ENCODE results near the gene SBDS. TPM values are rescaled to one million over a fixed set of nuclear protein-coding genes. Genes with fewer than 3 reads are reported as not detected.
"Not testable (repeated sequence)": the region's sequence is repeated elsewhere in the genome, so short reads cannot be mapped to it uniquely, and the experiment has no call there.

Gene SBDS
- total RNA-seq, 6 experiments from 2014 or later, result 50.5 to 63.1 (median 60.5) TPM

DNA sequence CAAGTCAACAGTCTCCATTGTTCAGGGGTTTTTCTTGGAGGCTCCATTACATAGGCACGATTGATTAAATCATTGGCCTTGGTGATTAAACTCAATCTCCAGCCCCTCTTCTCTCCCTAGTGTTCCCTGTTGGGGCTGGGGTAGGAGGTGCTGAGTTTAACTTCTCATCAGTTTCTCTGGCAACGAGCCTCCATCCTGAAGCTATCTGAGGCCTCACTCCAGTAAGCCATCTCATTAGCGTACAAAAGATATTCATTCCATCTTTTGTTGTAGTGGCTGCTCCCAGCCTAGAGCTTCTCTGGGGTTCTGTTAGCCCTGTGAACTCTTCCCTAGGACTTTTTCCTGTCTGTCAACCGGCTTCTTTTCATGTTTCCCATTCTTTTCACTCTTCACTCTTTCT, 12.9 kb upstream of the SBDS start:
- TF ChIP-seq, protein P1, sequence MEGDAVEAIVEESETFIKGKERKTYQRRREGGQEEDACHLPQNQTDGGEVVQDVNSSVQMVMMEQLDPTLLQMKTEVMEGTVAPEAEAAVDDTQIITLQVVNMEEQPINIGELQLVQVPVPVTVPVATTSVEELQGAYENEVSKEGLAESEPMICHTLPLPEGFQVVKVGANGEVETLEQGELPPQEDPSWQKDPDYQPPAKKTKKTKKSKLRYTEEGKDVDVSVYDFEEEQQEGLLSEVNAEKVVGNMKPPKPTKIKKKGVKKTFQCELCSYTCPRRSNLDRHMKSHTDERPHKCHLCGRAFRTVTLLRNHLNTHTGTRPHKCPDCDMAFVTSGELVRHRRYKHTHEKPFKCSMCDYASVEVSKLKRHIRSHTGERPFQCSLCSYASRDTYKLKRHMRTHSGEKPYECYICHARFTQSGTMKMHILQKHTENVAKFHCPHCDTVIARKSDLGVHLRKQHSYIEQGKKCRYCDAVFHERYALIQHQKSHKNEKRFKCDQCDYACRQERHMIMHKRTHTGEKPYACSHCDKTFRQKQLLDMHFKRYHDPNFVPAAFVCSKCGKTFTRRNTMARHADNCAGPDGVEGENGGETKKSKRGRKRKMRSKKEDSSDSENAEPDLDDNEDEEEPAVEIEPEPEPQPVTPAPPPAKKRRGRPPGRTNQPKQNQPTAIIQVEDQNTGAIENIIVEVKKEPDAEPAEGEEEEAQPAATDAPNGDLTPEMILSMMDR (IDR thresholded peaks at IDR 0.05), result no peak
- TF ChIP-seq POLR2A (IDR thresholded peaks at IDR 0.05), result no peak
- 100% methylated on average over 2 of the region's 4 CpGs for WGBS (ENCODE audit: insufficient coverage, low coverage, low lambda C conversion rate, missing lambda C conversion rate)
- no peaks in the 10 kb centered on the region for H3K27me3 ChIP-seq
- H3K27ac ChIP-seq, result no peak overlapping the region
- H3K4me1 ChIP-seq, result no peaks in the 10 kb centered on the region
- peaks cover 0 to 36% (median 7%) of the 10 kb centered on the region in 4 donors for H3K36me3 ChIP-seq
- ATAC-seq (no peak), DNase-seq (no peak)
- intact Hi-C loops (cut with DNase I), result no loop called here
- H3K9me3 ChIP-seq, result no peaks in the 10 kb centered on the region
- H3K4me3 ChIP-seq, result no peak overlapping the region

DNA sequence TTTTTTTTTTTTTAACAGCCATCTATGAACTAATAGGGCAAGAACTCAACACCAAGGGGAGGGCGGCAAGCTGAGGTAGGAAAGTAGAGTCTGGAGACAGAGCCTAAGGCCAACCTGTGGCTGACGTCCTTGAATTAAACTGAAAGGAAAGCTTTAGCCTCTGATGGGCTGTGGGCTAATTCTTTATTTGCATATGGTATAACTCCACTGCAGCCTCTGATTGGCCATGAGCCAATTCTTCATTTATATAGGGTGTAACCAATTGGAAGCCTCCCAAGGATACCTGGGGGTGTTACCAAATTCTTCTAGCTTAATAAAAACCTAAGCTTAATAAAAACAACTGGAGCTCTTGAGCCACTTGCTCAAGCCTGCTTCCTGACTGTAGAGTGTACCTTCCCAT, 11.6 kb upstream of the SBDS start:
- intact Hi-C loops (cut with DNase I), result no loop called here
- no peaks in the 10 kb centered on the region for H3K9me3 ChIP-seq
- peaks cover 0 to 31% (median 6%) of the 10 kb centered on the region in 4 donors for H3K36me3 ChIP-seq
- no peaks in the 10 kb centered on the region for H3K27me3 ChIP-seq
- ATAC-seq (no peak), DNase-seq (no peak)
- H3K4me1 ChIP-seq, result no peaks in the 10 kb centered on the region
- TF ChIP-seq, protein P1 (IDR thresholded peaks at IDR 0.05), result no peak
- no peak for TF ChIP-seq POLR2A (IDR thresholded peaks at IDR 0.05)
- no peak overlapping the region for H3K27ac ChIP-seq
- H3K4me3 ChIP-seq, result no peak overlapping the region
- WGBS (ENCODE audit: insufficient coverage, low coverage, low lambda C conversion rate, missing lambda C conversion rate), result 94% methylated on average over 2 of the region's 2 CpGs

DNA sequence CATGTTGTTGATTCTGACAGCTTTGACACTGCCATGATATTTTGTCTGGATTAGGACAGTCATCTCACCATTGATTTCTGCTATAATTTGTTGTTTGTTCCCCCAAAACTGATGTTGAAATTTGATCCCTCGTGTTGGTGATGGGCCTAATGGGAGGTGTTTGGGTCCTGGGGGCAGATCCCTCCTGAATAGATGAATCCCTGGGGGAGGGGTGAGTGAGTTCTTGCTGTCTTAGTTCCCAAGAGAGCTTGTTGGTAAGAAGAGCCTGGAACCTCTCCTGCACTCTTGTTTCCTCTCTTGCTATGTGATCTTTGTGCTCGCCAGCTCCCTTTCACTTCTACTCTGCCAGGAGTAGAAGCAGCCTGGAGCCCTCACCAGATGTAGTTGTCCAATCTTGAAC, 8.8 kb upstream of the SBDS start:
- H3K27me3 ChIP-seq; DNase-seq; H3K27ac ChIP-seq; H3K36me3 ChIP-seq; H3K9me3 ChIP-seq; H3K4me3 ChIP-seq; H3K4me1 ChIP-seq; ATAC-seq; intact Hi-C loops (cut with DNase I): not testable (repeated sequence)
- WGBS (ENCODE audit: insufficient coverage, low coverage, low lambda C conversion rate, missing lambda C conversion rate), result 89% methylated on average over 2 of the region's 2 CpGs

DNA sequence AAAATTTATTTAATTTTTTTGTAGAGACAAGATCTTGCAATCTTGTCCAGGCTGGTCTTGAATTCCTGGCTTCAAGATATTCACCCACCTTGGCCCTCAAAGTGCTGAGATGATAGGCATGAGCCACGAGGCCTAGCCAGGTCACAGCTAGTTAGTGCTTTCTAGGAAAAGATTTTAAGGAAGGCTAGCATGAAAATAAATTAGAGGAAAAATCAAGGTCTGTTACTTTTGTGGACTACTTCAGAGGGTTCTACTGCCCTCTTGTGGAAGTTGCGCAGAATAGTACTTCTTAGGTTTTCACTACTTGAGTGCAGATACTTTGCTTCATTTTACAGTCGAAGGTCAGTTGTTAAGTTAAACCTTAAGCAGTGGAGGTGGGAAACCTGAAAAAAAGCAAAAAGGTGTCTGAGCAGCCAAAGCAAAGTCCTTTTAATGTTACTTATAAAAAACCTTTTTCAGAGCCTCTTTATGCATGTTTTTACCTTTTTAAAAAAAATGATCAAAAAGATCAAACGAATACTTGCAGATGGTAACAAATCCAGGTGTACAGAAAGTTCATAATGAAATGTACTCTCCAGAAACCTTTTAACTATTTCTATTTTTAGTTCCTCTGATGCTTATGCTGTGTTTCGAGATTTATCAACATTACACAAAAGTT, 5.3 kb upstream of the SBDS start:
- H3K27ac ChIP-seq; intact Hi-C loops (cut with DNase I); H3K36me3 ChIP-seq; H3K9me3 ChIP-seq; H3K4me3 ChIP-seq; H3K4me1 ChIP-seq; DNase-seq; H3K27me3 ChIP-seq: not testable (repeated sequence)
- WGBS (ENCODE audit: insufficient coverage, low coverage, low lambda C conversion rate, missing lambda C conversion rate), result 33% methylated on average over 4 of the region's 5 CpGs
- peak in 3 of 4 donors; percentile 19 to 24 (median 20) for ATAC-seq
- TF ChIP-seq, protein P1 (IDR thresholded peaks at IDR 0.05), result peak; percentile 10 to 47 (median 42)

DNA sequence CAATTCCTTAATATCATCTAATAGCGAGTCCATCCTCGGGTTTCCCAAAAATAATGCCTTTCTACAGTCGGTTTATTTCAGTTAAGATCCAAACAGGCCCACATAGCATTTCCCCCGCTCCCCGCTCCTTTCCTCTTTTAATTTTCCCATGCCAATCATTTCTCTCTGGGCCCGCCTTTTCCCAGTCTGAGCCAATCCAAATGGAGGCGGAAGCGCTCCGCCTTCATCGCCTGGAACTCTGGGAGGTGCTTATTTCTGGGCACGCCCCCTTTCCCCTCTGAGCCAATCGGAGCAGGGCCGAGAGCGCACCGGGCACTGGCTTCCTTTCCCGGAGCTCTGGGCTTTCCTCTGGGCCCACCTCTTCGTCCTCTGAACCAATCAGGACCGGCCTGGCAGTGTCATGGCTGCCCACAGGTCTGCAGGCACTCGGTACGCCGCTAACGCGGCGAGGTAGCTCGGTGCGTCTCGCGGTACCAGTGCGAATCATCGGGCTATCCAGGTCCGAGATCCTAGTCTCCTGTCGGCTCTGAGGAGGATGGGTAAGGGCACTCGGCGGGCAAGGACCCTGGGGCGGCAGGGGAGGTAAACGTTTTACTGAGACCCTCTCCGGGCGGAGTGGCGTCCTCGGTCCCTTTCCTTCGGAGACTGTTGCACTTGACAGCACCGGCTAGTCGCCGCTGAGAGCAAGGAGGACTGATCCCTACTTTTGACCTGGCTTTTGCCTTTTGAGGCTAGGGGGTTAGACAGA, 1.2 kb upstream of the SBDS start, which contains the start of gene TYW1:
TYW1 (plus strand) TSS at position 390 of the 748 bp plus-strand sequence; CDS start at position 536, 146 bp downstream.
- ATAC-seq (peak; percentile 84 to 93 (median 88)), DNase-seq (peak; percentile 97 to 99 (median 99))
- intact Hi-C loops (cut with DNase I); H3K4me1 ChIP-seq; H3K9me3 ChIP-seq; H3K27me3 ChIP-seq: not testable (repeated sequence)
- TF ChIP-seq POLR2A (IDR thresholded peaks at IDR 0.05), result peak; percentile 75
- H3K4me3 ChIP-seq, result peak within 1 kb of the TSS; percentile 72 to 77 (median 75)
- H3K27ac ChIP-seq, result peak within 1 kb of the TSS; percentile 68 to 71 (median 69)
- WGBS (ENCODE audit: insufficient coverage, low coverage, low lambda C conversion rate, missing lambda C conversion rate), result 0% methylated on average over 18 of the region's 44 CpGs
- peaks cover 0 to 22% (median 8%) of the 10 kb centered on the region in 4 donors for H3K36me3 ChIP-seq

Data from right lobe of liver (tissue), 6 donors.